GM13976 (cell line): ENCODE data around the gene RNF5.

Experiments
- DNase-seq: peaks from one replicate; pipeline ENCODE4 v3.0.0; 2012; ENCODE audit warnings: low spot score
- CTCF ChIP-seq: IDR thresholded peaks from 2 replicates; pipeline ENCODE4 v1.5.1; 2012; ENCODE audit warnings: borderline replicate concordance, mild to moderate bottlenecking; ENCODE audit not compliant: insufficient read depth; ENCODE audit errors: extremely low read depth, missing control alignments, control extremely low read depth
- in situ Hi-C: fragments of 300-500 bp; cut with MboI; formaldehyde crosslinking; loops from one replicate; pipeline ENCODE4 v1.12.0; 2022; ENCODE audit warnings: low sequenced_read_pairs, mixed read lengths, inconsistent platforms; ENCODE audit not compliant: unreplicated experiment

RNF5 gene

GRCh38 chr6:32222333-32223230 is 44.4 kb downstream of the RNF5 start:
- no peak for TF ChIP-seq CTCF
- in situ Hi-C loops = no loop called here
- DNase-seq = no peak

- TF ChIP-seq CTCF = no peak
- DNase-seq = no peak
- in situ Hi-C loops = no loop called here
Observed at GRCh38 chr6:32223258-32224235, 45.3 kb downstream of the RNF5 start, which contains the start of gene NOTCH4. NOTCH4 (minus strand) TSS chr6:32224067; CDS start chr6:32223928, 139 bp downstream.

GRCh38 chr6:32224696-32225095 is 46.5 kb downstream of the RNF5 start:
- no peak for DNase-seq
- in situ Hi-C loops = loop anchor here (25.0 kb wide), 1 partner anchor 563 kb away; no protein-coding TSS in a partner anchor

GRCh38 chr6:32226434-32226833 is 48.2 kb downstream of the RNF5 start:
- in situ Hi-C loops = loop anchor here (25.0 kb wide), 1 partner anchor 561 kb away; no protein-coding TSS in a partner anchor
- DNase-seq = no peak
- no peak for TF ChIP-seq CTCF

More at GRCh38 chr6:32224696-32225095, 46.5 kb downstream of the RNF5 start:
- TF ChIP-seq CTCF = no peak
